IPS-20b (cell line): ENCODE results near the gene DNAI2.
A peak's percentile ranks its signal among the peaks of the same experiment; 100 is the strongest.

Experiments used
- H3K27ac ChIP-seq: one replicate; pipeline ENCODE4 v1.5.1; 2013; ENCODE audit warnings: low read length
- H3K27me3 ChIP-seq: 2 replicates; pipeline ENCODE4 v1.6.1; 2013; ENCODE audit warnings: mild to moderate bottlenecking, low read length, inconsistent platforms; ENCODE audit not compliant: insufficient read depth
- H3K36me3 ChIP-seq: 2 replicates; pipeline ENCODE4 v1.6.1; 2013; ENCODE audit warnings: low read depth, mild to moderate bottlenecking, inconsistent platforms, low read length, moderate library complexity; ENCODE audit not compliant: insufficient read depth
- H3K4me1 ChIP-seq: 2 replicates; pipeline ENCODE4 v1.6.1; 2013; ENCODE audit warnings: mild to moderate bottlenecking, control low read depth, inconsistent platforms, low read length, moderate library complexity; ENCODE audit not compliant: insufficient read depth
- H3K4me3 ChIP-seq: 2 replicates; pipeline ENCODE4 v1.5.1; 2013; ENCODE audit warnings: mild to moderate bottlenecking, low read length, inconsistent platforms
- H3K9ac ChIP-seq: 2 replicates; pipeline ENCODE4 v1.6.1; 2013; ENCODE audit warnings: low read depth, mild to moderate bottlenecking, inconsistent platforms, low read length, moderate library complexity
- H3K9me3 ChIP-seq: 2 replicates; pipeline ENCODE4 v1.6.1; 2013; ENCODE audit warnings: mild to moderate bottlenecking, low read depth, low read length, inconsistent platforms; ENCODE audit not compliant: insufficient read depth

DNAI2 gene

GRCh38 chr17:74314877-74315276, 40.8 kb downstream of the DNAI2 start:
- Histone ChIP-seq H3K9me3 (peaks cover 6% of the 10 kb centered on the region; the same call in 1 of the 2 replicates), H3K4me3 (no peak overlapping the region), H3K4me1 (no peaks in the 10 kb centered on the region), H3K9ac (no peak overlapping the region), H3K27ac (no peak overlapping the region), H3K36me3 (no peaks in the 10 kb centered on the region), H3K27me3 (no peaks in the 10 kb centered on the region; the same call in 1 of the 2 replicates)

GRCh38 chr17:74316220-74316619, 42.2 kb downstream of the DNAI2 start:
- Histone ChIP-seq H3K27ac (no peak overlapping the region), H3K36me3 (no peaks in the 10 kb centered on the region), H3K9me3 (peaks cover 6% of the 10 kb centered on the region; the same call in 1 of the 2 replicates), H3K4me3 (no peak overlapping the region), H3K27me3 (no peaks in the 10 kb centered on the region; the same call in 1 of the 2 replicates), H3K9ac (no peak overlapping the region), H3K4me1 (no peaks in the 10 kb centered on the region)

GRCh38 chr17:74317071-74317470, 43.0 kb downstream of the DNAI2 start:
- H3K9ac ChIP-seq: no peak overlapping the region
- no peak overlapping the region for H3K27ac ChIP-seq
- peaks cover 6% of the 10 kb centered on the region; the same call in 1 of the 2 replicates for H3K9me3 ChIP-seq
- no peaks in the 10 kb centered on the region for H3K4me1 ChIP-seq
- no peaks in the 10 kb centered on the region for H3K36me3 ChIP-seq
- no peak overlapping the region for H3K4me3 ChIP-seq
- peaks cover 4% of the 10 kb centered on the region; the same call in 1 of the 2 replicates for H3K27me3 ChIP-seq

GRCh38 chr17:74318391-74318790, 44.4 kb downstream of the DNAI2 start:
- Histone ChIP-seq H3K36me3 (no peaks in the 10 kb centered on the region), H3K4me3 (no peak overlapping the region), H3K27me3 (peaks cover 9% of the 10 kb centered on the region; the same call in 1 of the 2 replicates), H3K9ac (no peak overlapping the region), H3K4me1 (no peaks in the 10 kb centered on the region), H3K9me3 (no peaks in the 10 kb centered on the region), H3K27ac (no peak overlapping the region)

- H3K36me3 ChIP-seq: no peaks in the 10 kb centered on the region
- no peaks in the 10 kb centered on the region for H3K9me3 ChIP-seq
- no peaks in the 10 kb centered on the region; the same call in 1 of the 2 replicates for H3K4me1 ChIP-seq
- H3K9ac ChIP-seq: no peak overlapping the region
- H3K27me3 ChIP-seq: peaks cover 59% of the 10 kb centered on the region
- H3K27ac ChIP-seq: no peak overlapping the region
- no peak overlapping the region for H3K4me3 ChIP-seq
Observed at GRCh38 chr17:74324521-74324920, 50.5 kb downstream of the DNAI2 start.

- Histone ChIP-seq H3K27ac (no peak overlapping the region), H3K36me3 (no peaks in the 10 kb centered on the region), H3K27me3 (peaks cover 59% of the 10 kb centered on the region), H3K9me3 (no peaks in the 10 kb centered on the region), H3K4me1 (no peaks in the 10 kb centered on the region; the same call in 1 of the 2 replicates), H3K9ac (no peak overlapping the region), H3K4me3 (peak overlapping the region; percentile 74; the same call in 1 of the 2 replicates)
Observed at GRCh38 chr17:74325376-74325742, 51.3 kb downstream of the DNAI2 start.

GRCh38 chr17:74325743-74326379, 51.8 kb downstream of the DNAI2 start, which contains the start of gene KIF19:
Gene KIF19, plus strand, starts transcription at chr17:74326226. Its CDS starts 124 bp downstream, at chr17:74326350.
- Histone ChIP-seq H3K27ac (no peak within 1 kb of the TSS), H3K27me3 (peaks cover 59% of the 10 kb centered on the region), H3K9me3 (no peaks in the 10 kb centered on the region), H3K36me3 (no peaks in the 10 kb centered on the region), H3K4me3 (peak within 1 kb of the TSS; percentile 74), H3K9ac (no peak within 1 kb of the TSS), H3K4me1 (no peaks in the 10 kb centered on the region; the same call in 1 of the 2 replicates)

- Histone ChIP-seq H3K27me3 (peaks cover 59% of the 10 kb centered on the region), H3K4me3 (peak overlapping the region; percentile 74), H3K4me1 (no peaks in the 10 kb centered on the region; the same call in 1 of the 2 replicates), H3K27ac (no peak overlapping the region), H3K9me3 (no peaks in the 10 kb centered on the region), H3K9ac (no peak overlapping the region), H3K36me3 (no peaks in the 10 kb centered on the region)
Observed at GRCh38 chr17:74326506-74326905, 52.5 kb downstream of the DNAI2 start.

- H3K4me1 ChIP-seq: peaks cover 5% of the 10 kb centered on the region; the same call in 1 of the 2 replicates
- no peak overlapping the region for H3K4me3 ChIP-seq
- H3K27me3 ChIP-seq: peaks cover 51% of the 10 kb centered on the region
- no peaks in the 10 kb centered on the region for H3K9me3 ChIP-seq
- no peaks in the 10 kb centered on the region for H3K36me3 ChIP-seq
- no peak overlapping the region for H3K27ac ChIP-seq
- H3K9ac ChIP-seq: no peak overlapping the region
Observed at GRCh38 chr17:74328487-74328886, 54.5 kb downstream of the DNAI2 start.

GRCh38 chr17:74329378-74329777, 55.3 kb downstream of the DNAI2 start:
- Histone ChIP-seq H3K27me3 (peaks cover 47% of the 10 kb centered on the region), H3K4me1 (peaks cover 5% of the 10 kb centered on the region; the same call in 1 of the 2 replicates), H3K27ac (no peak overlapping the region), H3K9me3 (no peaks in the 10 kb centered on the region), H3K9ac (no peak overlapping the region), H3K4me3 (no peak overlapping the region), H3K36me3 (no peaks in the 10 kb centered on the region)

GRCh38 chr17:74330446-74330845, 56.4 kb downstream of the DNAI2 start:
- Histone ChIP-seq H3K27me3 (peaks cover 36% of the 10 kb centered on the region), H3K27ac (no peak overlapping the region), H3K36me3 (no peaks in the 10 kb centered on the region), H3K9ac (no peak overlapping the region), H3K4me1 (peaks cover 8% of the 10 kb centered on the region; the same call in 1 of the 2 replicates), H3K4me3 (no peak overlapping the region), H3K9me3 (no peaks in the 10 kb centered on the region)

GRCh38 chr17:74332017-74332650, 58.1 kb downstream of the DNAI2 start:
- peaks cover 19% of the 10 kb centered on the region for H3K27me3 ChIP-seq
- no peaks in the 10 kb centered on the region for H3K36me3 ChIP-seq
- H3K4me1 ChIP-seq: peaks cover 8% of the 10 kb centered on the region; the same call in 1 of the 2 replicates
- no peak overlapping the region for H3K27ac ChIP-seq
- H3K9me3 ChIP-seq: no peaks in the 10 kb centered on the region
- H3K4me3 ChIP-seq: no peak overlapping the region
- H3K9ac ChIP-seq: no peak overlapping the region
